GM19467 (cell line): ENCODE results near the gene A2ML1.
"Not testable (repeated sequence)": the region's sequence is repeated elsewhere in the genome, so short reads cannot be mapped to it uniquely, and the experiment has no call there.

Source experiments
- ATAC-seq: cut with Tn5 transposase; IDR thresholded peaks from one replicate; pipeline ENCODE4 v1.9.1; 2021; ENCODE audit warnings: mild to moderate bottlenecking, moderate library complexity; ENCODE audit not compliant: unreplicated experiment

A2ML1 gene

GRCh38 chr12:8822298-8822697 is at the start of gene A2ML1:
Gene A2ML1, plus strand, starts transcription at chr12:8822621. Its CDS starts 31 bp downstream, at chr12:8822652.
- ATAC-seq, result no peak

DNA sequence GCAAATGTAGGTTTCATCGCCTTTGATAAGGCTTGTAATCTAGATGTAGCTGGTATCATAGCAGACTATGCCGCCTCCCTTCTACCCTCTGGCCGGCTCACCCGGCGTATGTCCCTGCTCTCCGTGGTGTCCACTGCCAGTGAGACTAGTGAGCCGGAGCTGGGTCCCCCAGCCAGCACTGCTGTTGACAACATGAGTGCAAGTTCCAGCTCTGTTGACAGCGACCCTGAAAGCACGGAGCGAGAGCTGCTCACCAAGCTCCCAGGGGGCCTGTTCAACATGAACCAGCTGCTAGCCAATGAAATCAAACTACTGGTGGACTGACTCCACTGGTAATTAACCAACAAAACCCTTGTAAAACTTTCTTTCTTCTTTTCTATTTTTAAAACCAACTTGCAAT is 49.0 kb upstream of the A2ML1 start:
- ATAC-seq, result no peak

DNA sequence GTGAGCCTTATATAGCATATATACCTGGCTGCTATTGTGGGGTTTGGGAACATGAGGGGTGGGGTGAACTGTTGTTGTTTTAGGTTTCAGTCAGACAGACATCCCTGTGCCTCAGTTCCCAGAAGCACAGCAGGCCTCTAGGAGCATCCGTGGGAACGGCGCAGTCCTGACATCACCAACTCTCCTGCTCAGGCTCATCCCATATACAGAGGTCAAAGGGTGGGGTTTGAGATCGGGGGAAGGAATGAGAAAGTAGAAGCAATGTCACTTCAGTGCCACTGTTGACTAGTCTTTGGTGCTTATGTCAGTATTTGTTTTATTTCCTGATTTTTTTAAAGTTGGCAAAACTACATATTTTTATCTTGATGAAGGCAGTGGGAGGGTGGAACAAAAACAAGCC is 43.1 kb upstream of the A2ML1 start:
- ATAC-seq, result no peak

GRCh38 chr12:8779862-8780261 is 42.6 kb upstream of the A2ML1 start:
- ATAC-seq, result no peak

DNA sequence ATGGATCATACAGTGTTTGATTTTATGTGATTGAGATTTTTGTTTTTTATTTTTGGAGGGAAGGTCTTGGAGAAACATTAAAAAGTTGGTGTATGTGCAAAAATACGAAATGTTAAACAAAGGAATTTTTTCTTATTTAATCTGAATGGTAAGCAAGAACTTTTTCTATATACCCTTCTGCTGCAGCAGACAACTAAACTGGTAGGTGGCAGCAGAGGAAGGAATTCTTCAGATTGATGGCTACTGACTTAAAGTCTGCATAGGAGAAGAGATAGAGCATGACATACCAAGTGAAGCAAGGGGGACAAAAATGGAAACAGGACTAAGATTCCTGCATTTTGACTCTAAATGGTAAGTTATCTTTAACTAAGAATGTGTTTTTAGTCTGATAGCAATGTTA is 42.0 kb upstream of the A2ML1 start:
- ATAC-seq, result no peak

DNA sequence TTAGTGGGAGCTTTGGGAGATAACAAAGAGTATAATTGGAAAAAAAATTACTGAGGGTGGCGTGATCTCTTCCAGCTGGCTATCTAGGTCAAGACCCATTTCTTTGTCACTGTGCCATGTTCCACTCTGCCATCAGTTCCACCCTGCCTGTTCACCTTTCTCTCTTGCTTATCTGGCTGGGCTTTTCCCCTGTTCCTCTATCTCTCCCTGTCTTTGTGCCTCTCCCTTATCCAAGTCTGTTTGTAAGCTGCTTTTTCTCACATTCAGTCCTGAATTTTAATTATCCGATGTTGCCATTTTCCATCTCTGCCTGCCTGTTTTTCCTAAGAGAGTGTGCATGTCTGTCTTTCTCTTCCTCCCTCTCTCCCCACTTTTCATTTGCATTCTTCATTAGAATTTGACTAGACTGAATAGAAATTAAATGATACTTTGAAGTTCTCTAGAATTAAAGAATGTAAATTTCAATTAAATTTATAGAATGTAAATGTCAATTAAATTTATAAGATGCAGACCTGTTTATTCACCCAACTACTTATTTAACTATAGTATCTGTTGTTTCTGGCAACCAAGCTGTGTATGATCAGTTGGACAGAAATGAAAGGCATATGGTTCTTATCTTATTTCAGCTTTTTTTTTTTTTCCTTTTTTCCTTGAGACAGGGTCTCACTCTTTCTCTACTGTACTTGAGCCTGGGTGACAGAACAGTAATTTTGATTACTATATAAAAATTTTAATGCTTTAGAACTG is 40.9 kb upstream of the A2ML1 start:
- ATAC-seq, result no peak

DNA sequence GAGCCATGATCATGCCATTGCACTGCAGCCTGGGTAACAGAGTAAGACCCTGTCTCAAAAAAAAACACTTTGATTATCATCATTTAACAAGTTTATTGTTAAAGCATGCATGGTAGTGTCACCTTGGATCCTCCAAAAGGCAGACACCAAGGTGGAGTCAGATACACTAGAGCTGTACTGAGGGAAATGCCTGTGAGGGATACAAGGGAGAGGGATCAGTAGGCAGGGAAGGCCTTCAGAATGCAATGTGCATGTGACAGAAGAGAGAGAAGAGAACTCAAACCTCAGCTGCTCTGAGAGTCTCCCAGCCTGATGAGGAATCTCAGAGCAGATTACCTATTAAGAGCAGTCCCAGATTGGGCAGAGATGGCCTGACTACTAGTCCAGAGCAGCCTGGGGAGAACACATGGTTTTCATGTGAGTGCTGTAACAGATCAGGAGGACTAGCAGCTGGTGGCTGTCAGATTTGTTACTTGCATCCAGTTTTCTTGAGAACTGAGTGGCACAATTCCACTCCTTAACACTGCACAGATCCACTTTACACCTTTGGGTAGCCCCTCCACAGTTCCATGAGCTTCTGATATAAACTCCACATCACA is 38.0 kb upstream of the A2ML1 start:
- no peak for ATAC-seq

- ATAC-seq, result no peak
Measured at GRCh38 chr12:8785499-8785898, 36.9 kb upstream of the A2ML1 start.

GRCh38 chr12:8787206-8787605 is 35.2 kb upstream of the A2ML1 start:
- ATAC-seq, result not testable (repeated sequence)

DNA sequence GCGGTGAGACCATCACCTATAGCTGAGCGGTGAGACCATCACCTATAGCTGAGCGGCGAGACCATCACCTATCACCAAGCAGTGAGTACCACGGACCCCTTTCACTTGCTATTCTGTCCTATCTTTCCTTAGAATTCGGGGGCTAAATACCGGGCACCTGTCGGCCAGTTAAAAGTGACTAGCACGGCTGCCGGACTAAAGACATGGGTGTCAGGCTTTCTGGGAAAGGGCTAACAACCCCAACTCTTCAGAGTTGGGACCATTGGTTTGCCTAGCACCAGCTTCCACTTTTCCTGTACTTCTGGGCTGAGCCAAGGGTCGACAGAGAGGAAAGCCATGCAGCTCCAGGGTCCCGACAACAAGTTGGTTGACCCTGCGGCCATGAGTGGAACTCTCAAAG is 33.7 kb upstream of the A2ML1 start:
- ATAC-seq, result not testable (repeated sequence)

GRCh38 chr12:8789341-8790013 is 32.9 kb upstream of the A2ML1 start:
- not testable (repeated sequence) for ATAC-seq

DNA sequence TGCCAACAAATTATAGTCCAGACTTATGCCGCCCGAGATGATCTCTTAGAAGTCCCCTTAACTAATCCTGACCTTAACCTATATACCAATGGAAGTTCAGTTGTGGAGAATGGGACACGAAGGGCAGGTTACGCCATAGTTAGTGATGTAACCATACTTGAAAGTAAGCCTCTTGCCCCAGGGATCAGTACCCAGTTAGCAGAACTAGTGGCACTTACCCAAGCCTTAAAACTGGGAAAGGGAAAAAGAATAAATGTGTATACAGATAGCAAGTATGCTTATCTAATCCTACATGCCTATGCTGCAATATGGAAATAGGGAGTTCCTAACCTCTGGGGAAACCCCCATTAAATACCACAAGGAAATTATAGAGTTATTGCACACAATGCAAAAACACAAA is 29.2 kb upstream of the A2ML1 start:
- ATAC-seq, result not testable (repeated sequence)

DNA sequence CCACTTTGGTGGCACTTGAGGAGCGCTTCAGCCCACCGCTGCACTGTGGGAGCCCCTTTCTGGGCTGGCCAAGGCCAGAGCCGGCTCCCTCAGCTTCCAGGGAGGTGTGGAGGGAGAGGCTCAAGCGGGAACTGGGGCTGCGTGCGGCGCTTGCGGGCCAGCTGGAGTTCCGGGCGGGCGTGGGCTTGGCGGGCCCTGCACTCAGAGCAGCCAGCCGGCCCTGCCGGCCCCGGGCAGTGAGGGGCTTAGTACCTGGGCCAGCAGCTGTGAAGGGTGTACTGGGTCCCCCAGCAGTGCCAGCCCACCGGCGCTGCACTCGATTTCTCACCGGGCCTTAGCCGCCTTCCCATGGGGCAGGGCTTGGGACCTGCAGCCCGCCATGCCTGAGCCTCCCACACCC is 27.8 kb upstream of the A2ML1 start:
- ATAC-seq, result not testable (repeated sequence)

DNA sequence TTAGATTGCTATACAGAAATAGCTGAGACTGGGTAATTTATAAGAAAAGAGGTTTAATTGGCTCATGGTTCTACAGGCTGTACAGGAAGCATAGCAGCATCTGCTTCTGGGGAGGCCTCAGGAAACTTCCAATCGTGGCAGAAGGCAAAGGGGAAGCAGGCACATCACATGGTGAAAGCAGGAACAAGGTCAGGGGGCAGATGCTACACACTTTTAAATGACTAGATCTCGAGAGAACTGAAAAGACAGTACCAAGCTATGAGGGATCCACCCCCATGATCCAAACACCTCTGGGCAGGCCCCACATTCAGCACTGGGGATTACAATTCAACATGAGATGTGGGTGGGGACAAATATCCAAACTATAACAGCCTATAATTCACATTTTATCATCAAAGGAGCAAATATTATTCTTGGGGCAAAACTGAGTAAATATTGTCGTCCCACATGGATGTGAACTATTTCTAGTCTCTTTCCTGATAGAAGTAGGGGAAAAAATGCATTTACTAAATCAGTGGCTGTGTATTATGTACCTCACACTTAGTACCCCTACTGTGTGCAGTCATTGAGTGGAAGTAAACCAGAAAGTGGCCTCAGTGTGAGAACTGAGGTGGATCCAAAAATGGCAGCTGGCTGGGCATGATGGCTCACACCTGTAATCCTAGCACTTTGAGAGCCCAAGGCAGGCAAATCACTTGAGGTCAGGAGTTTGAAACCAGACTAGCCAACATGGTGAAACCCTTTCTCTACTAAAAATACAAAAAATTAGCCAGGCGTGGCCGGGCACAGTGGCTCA is 25.4 kb upstream of the A2ML1 start:
- no peak for ATAC-seq

DNA sequence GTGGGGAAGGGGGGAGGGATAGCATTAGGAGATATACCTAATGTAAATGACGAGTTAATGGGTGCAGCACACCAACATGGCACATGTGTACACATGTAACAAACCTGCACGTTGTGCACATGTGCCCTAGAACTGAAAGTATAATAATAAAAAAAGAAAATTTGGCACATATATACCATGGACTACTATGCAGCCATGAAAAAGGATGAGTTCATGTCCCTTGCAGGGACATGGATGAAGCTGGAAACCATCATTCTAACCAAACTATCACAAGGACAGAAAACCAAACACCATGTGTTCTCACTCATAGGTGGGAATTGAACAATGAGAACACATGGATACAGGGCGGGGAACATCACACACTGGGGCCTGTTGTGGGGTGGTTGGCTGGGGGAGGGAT is 21.2 kb upstream of the A2ML1 start:
- not testable (repeated sequence) for ATAC-seq

DNA sequence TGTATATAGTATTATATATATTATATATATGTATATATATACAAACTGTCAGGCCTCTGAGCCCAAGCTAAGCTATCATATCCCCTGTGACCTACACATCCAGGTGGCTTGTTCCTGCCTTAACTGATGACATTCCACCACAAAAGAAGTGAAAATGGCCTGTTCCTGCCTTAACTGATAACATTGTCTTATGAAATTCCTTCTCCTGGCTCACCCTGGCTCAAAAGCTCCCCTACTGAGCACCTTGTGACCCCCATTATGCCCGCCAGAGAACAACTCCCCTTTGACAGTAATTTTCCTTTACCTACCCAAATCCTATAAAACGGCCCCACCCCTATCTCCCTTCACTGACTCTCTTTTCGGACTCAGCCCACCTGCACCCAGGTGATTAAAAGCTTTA is 17.6 kb upstream of the A2ML1 start:
- not testable (repeated sequence) for ATAC-seq

DNA sequence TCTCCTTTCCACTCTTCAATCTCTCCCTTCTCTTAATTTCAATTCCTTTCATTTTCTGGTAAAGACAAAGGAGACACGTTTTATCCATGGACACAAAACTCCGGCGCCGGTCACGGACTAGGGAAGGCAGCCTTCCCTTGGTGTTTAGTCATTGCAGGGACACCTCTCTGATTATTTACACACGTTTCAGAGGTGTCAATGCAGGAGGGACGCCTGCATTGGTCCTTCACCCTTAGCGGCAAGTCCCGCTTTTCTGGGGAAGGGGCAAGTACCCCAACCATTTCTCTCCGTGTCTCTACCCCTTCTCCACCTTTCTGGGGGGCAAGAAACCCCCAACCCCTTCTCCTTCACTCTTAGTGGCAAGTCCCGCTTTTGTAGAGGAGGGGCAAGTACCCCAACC is 16.9 kb upstream of the A2ML1 start:
- not testable (repeated sequence) for ATAC-seq

DNA sequence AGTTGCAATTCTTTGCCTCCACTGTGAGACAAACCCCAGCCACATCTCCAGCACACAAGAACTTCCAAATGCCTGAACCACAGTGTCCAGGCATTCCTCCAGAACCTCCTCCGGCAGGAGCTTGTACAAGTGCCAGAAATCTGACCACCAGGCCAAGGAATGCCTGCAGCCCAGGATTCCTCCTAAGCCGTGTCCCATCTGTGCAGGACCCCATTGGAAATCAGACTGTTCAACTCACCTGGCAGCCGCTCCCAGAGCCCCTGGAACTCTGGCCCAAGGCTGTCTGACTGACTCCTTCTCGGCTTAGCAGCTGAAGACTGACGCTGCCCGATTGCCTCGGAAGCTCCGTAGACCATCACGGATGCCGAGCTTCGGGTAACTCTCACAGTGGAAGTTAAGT is 15.3 kb upstream of the A2ML1 start:
- ATAC-seq, result not testable (repeated sequence)

GRCh38 chr12:8810112-8810511 is 12.3 kb upstream of the A2ML1 start:
- not testable (repeated sequence) for ATAC-seq

DNA sequence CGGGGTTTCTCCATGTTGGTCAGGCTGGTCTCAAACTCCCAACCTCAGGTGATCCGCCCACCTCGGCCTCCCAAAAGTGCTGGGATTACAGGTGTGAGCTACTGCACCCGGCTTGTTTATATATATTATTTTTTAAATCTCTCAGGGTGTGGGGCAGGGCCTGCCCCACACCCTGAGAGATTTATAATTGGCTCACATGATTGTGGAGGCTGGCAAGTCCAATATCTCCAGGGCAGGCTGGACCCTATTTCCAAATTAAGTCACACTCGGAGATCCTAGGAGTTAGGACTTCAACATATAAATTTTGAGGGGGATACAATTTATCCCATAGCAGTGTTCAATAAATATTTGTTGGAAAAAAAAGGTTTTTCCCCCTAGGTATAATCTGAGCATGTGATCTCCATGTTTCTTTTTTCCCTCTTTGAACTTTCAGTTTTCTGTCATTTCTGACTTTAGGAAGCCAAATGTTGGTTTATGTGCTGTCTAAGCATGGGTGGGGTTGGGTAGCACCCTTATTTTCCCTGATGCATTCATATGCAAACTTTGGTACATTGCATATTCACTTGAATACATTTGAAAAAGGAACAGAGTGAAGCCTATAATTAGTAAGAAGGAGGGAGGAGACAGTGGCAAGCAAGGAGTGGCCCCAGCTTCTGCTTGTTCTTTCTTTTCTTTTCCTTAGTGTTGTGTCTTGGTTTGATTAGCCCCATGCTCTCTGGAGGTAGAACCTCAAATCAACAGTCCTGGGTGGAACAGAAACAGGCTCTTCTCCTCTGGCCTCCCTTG is 8.7 kb upstream of the A2ML1 start:
- no peak for ATAC-seq
